HL-60 (cell line): Measurements from ENCODE around the gene TLCD5.

Experiments
- DNase-seq, 2 experiments: peaks; one replicate each; pipeline ENCODE4 v3.0.0-alpha.2; 2010 to 2020; ENCODE audit warnings: low read depth in 1 of 2, low spot score in 1 of 2
- H3K27ac ChIP-seq: fragments of 250-450 bp; sonication (Bioruptor Pico); replicated peaks from 2 replicates; pipeline ENCODE4 v1.5.1; 2020; ENCODE audit warnings: mild to moderate bottlenecking, moderate library complexity
- H3K27me3 ChIP-seq: fragments of 250-450 bp; sonication (Bioruptor Pico); 2 replicates; pipeline ENCODE4 v1.5.1; 2021; ENCODE audit warnings: mild to moderate bottlenecking, moderate library complexity; ENCODE audit not compliant: insufficient read depth, poor library complexity, severe bottlenecking
- H3K4me3 ChIP-seq: replicated peaks from 2 replicates; pipeline ENCODE4 v1.5.1; 2011; ENCODE audit warnings: mild to moderate bottlenecking, control low read depth, low read length; ENCODE audit not compliant: insufficient read depth
- CTCF ChIP-seq: IDR thresholded peaks from one replicate; pipeline ENCODE4 v1.5.1; 2011; ENCODE audit warnings: low read length, control low read depth, inconsistent platforms; ENCODE audit not compliant: insufficient read depth
- GABPA ChIP-seq: IDR thresholded peaks from 2 replicates; pipeline ENCODE4 v1.6.1; 2012; ENCODE audit warnings: low read depth
- POLR2AphosphoS5 ChIP-seq: IDR thresholded peaks from 2 replicates; pipeline ENCODE4 v1.6.1; 2012; ENCODE audit warnings: low read depth
- REST ChIP-seq: IDR thresholded peaks from 2 replicates; pipeline ENCODE4 v1.6.1; 2012; ENCODE audit warnings: low read depth; ENCODE audit not compliant: insufficient replicate concordance
- SPI1 ChIP-seq: IDR thresholded peaks from 2 replicates; pipeline ENCODE4 v1.6.1; 2012; ENCODE audit warnings: low read depth, mild to moderate bottlenecking, borderline replicate concordance

TLCD5 gene

GRCh38 chr11:120332822-120333716, 8.0 kb downstream of the TLCD5 start:
- H3K27ac ChIP-seq: no peak overlapping the region

GRCh38 chr11:120333801-120334200, 8.7 kb downstream of the TLCD5 start:
- Histone ChIP-seq H3K4me3 (no peak overlapping the region), H3K27ac (no peak overlapping the region), H3K27me3 (peaks cover 55% of the 10 kb centered on the region)
- no peak for DNase-seq
- TF ChIP-seq CTCF: no peak
- TF ChIP-seq GABPA: no peak
- no peak for TF ChIP-seq SPI1
- TF ChIP-seq REST: no peak
- TF ChIP-seq POLR2AphosphoS5: no peak

More at GRCh38 chr11:120332822-120333716, 8.0 kb downstream of the TLCD5 start:
- Histone ChIP-seq H3K27me3 (peaks cover 50% of the 10 kb centered on the region), H3K4me3 (no peak overlapping the region)
- no peak for TF ChIP-seq GABPA
- TF ChIP-seq POLR2AphosphoS5: no peak
- TF ChIP-seq SPI1: peak; percentile 72
- no peak for TF ChIP-seq CTCF
- no peak for DNase-seq

GRCh38 chr11:120334332-120334731, 9.2 kb downstream of the TLCD5 start:
- H3K4me3 ChIP-seq: no peak overlapping the region
- H3K27ac ChIP-seq: no peak overlapping the region
- H3K27me3 ChIP-seq: peaks cover 55% of the 10 kb centered on the region
- TF ChIP-seq REST: no peak
- TF ChIP-seq CTCF: no peak
- no peak for DNase-seq
